SK-N-SH (cell line): ENCODE measurements around the gene MATN4. TPM values are rescaled to one million over a fixed set of nuclear protein-coding genes. Genes with fewer than 3 reads are reported as not detected.
A peak's percentile ranks its signal among the peaks of the same experiment; 100 is the strongest.

Source experiments
- CTCF ChIA-PET: fragments of 300-600, 350-600 bp; formaldehyde crosslinking; extraction: SDS; loops from one replicate; lab custom pipeline; 2021; lab: Yijun Ruan, JAX
- POLR2A ChIA-PET: fragments of 350-600 bp; sonication (Branson Sonifier 250); formaldehyde crosslinking; extraction: SDS; loops from one replicate; lab custom pipeline; 2020; ENCODE audit warnings: antibody characterized with exemption, inconsistent platforms; lab: Yijun Ruan, JAX
- DNase-seq: peaks from one replicate; pipeline ENCODE4 v3.0.0; 2012
- H2AFZ ChIP-seq: fragments of 200-600 bp; sonication (generic); 2 replicates; pipeline ENCODE4 v1.8.1; 2016; ENCODE audit warnings: antibody characterized with exemption, mild to moderate bottlenecking, low read depth
- H3F3A ChIP-seq: fragments of 200-600 bp; sonication (generic); replicated peaks from 2 replicates; pipeline ENCODE3; 2016; ENCODE audit warnings: antibody characterized with exemption, mild to moderate bottlenecking; ENCODE audit not compliant: insufficient read depth
- H3K27ac ChIP-seq, 2 experiments: fragments of 200-500 bp in 1 of 2; fragments of 200-600 bp in 1 of 2; sonication (Bioruptor generic) in 1 of 2; sonication (generic), shearing (Covaris generic) in 1 of 2; 2 replicates each; pipeline versions ENCODE4 v1.5.1 to v1.6.1; 2014 to 2016; ENCODE audit warnings: low read depth in 2 of 2, inconsistent platforms in 1 of 2, low read length in 1 of 2, mild to moderate bottlenecking in 1 of 2, mixed read lengths in 1 of 2
- H3K27me3 ChIP-seq: fragments of 200-600 bp; sonication (generic), shearing (Covaris generic); 2 replicates; pipeline ENCODE4 v1.6.1; 2016; ENCODE audit warnings: mixed run types; ENCODE audit not compliant: insufficient read depth
- H3K36me3 ChIP-seq, 2 experiments: fragments of 200-500 bp in 1 of 2; fragments of 200-600 bp in 1 of 2; sonication (Bioruptor generic) in 1 of 2; sonication (generic) in 1 of 2; replicated peaks in 1 of 2; 2 replicates each; pipeline versions ENCODE3 to v1.5.1; 2014 to 2016; ENCODE audit warnings: low read length in 1 of 2, mild to moderate bottlenecking in 1 of 2; ENCODE audit not compliant: insufficient read depth in 2 of 2, control insufficient read depth in 1 of 2
- H3K4me1 ChIP-seq, 2 experiments: fragments of 200-500 bp in 1 of 2; fragments of 200-600 bp in 1 of 2; sonication (Bioruptor generic) in 1 of 2; sonication (generic), shearing (Covaris generic) in 1 of 2; 2 replicates each; pipeline versions ENCODE4 v1.5.1 to v1.6.1; 2014 to 2016; ENCODE audit warnings: low read depth in 1 of 2, low read length in 1 of 2, mixed run types in 1 of 2; ENCODE audit not compliant: insufficient read depth in 2 of 2, control insufficient read depth in 1 of 2
- H3K4me2 ChIP-seq: fragments of 200-600 bp; sonication (generic), shearing (Covaris generic); 2 replicates; pipeline ENCODE4 v1.6.1; 2017; ENCODE audit warnings: mixed run types
- H3K4me3 ChIP-seq, 2 experiments: fragments of 200-500 bp in 1 of 2; fragments of 200-600 bp in 1 of 2; sonication (Bioruptor generic) in 1 of 2; sonication (generic), shearing (Covaris generic) in 1 of 2; 2 replicates each; pipeline versions ENCODE4 v1.5.1 to v1.8.1; 2014 to 2016; ENCODE audit warnings: low read depth in 2 of 2, inconsistent platforms in 1 of 2, low read length in 1 of 2, mild to moderate bottlenecking in 1 of 2, mixed read lengths in 1 of 2, moderate library complexity in 1 of 2
- H3K79me2 ChIP-seq: fragments of 200-600 bp; sonication (generic); 2 replicates; pipeline ENCODE4 v1.8.1; 2017; ENCODE audit warnings: mild to moderate bottlenecking; ENCODE audit not compliant: insufficient read depth
- H3K9ac ChIP-seq: fragments of 200-600 bp; sonication (generic); 2 replicates; pipeline ENCODE4 v1.6.1; 2017; ENCODE audit warnings: mixed run types
- H3K9me2 ChIP-seq: fragments of 200-600 bp; sonication (generic); 2 replicates; pipeline ENCODE4 v1.6.1; 2017; ENCODE audit warnings: mixed run types
- H3K9me3 ChIP-seq: fragments of 200-600 bp; sonication (generic); 2 replicates; pipeline ENCODE4 v1.6.1; 2017; ENCODE audit warnings: mixed run types, mild to moderate bottlenecking, moderate library complexity
- H4K20me1 ChIP-seq: fragments of 200-600 bp; sonication (generic); 2 replicates; pipeline ENCODE4 v1.6.1; 2017; ENCODE audit warnings: mild to moderate bottlenecking, mixed run types; ENCODE audit not compliant: insufficient read depth
- CHD2 ChIP-seq: fragments of 150-350 bp; IDR thresholded peaks from 2 replicates; pipeline ENCODE4 v1.6.1; 2018; ENCODE audit warnings: low read length; ENCODE audit not compliant: partially characterized antibody
- CTCF ChIP-seq: fragments of 200-600 bp; sonication (generic); IDR thresholded peaks from 2 replicates; pipeline ENCODE4 v1.6.1; 2017; ENCODE audit warnings: antibody characterized with exemption, mild to moderate bottlenecking, moderate library complexity
- ELF1 ChIP-seq: IDR thresholded peaks from 2 replicates; pipeline ENCODE4 v1.4.0; 2012
- EP300 ChIP-seq, 2 experiments: IDR thresholded peaks; 2 replicates each; pipeline versions ENCODE4 v1.4.0 to v1.6.1; 2012; ENCODE audit warnings: borderline replicate concordance in 1 of 2, low read depth in 1 of 2, low read length in 1 of 2
- EZH2phosphoT487 ChIP-seq: fragments of 200-600 bp; sonication (generic); IDR thresholded peaks from 2 replicates; pipeline ENCODE4 v1.6.1; 2017; ENCODE audit warnings: low read depth, mixed run types, mild to moderate bottlenecking, antibody characterized with exemption, moderate library complexity, borderline replicate concordance
- FOXJ3 ChIP-seq: sonication (generic); formaldehyde crosslinking; IDR thresholded peaks from 2 replicates; pipeline ENCODE4 v1.5.1; 2020; ENCODE audit warnings: mild to moderate bottlenecking, missing genetic modification reagents
- GATA2 ChIP-seq: sonication (generic); formaldehyde crosslinking; IDR thresholded peaks from 2 replicates; pipeline ENCODE4 v1.5.0; 2020; ENCODE audit warnings: mild to moderate bottlenecking, missing genetic modification reagents
- IRF3 ChIP-seq: fragments of 150-350 bp; IDR thresholded peaks from 2 replicates; pipeline ENCODE4 v1.6.1; 2016; ENCODE audit warnings: mild to moderate bottlenecking, low read depth, low read length
- JUND ChIP-seq: IDR thresholded peaks from 2 replicates; pipeline ENCODE4 v1.4.0; 2012
- MAX ChIP-seq: IDR thresholded peaks from 2 replicates; pipeline ENCODE4 v1.4.0; 2012; ENCODE audit warnings: low read depth
- MEF2A ChIP-seq: IDR thresholded peaks from 2 replicates; pipeline ENCODE4 v1.4.0; 2012; ENCODE audit warnings: low read depth, borderline replicate concordance
- NRF1 ChIP-seq: IDR thresholded peaks from 2 replicates; pipeline ENCODE4 v1.6.1; 2012; ENCODE audit warnings: low read depth, mild to moderate bottlenecking, low read length
- PBX3 ChIP-seq: IDR thresholded peaks from 2 replicates; pipeline ENCODE4; 2012
- POLR2AphosphoS5 ChIP-seq: IDR thresholded peaks from 2 replicates; pipeline ENCODE4 v1.6.1; 2012; ENCODE audit warnings: low read depth, low read length
- RAD21 ChIP-seq: IDR thresholded peaks from 2 replicates; pipeline ENCODE4 v1.6.1; 2012; ENCODE audit warnings: mild to moderate bottlenecking, low read length
- RCOR1 ChIP-seq: fragments of 150-350 bp; IDR thresholded peaks from 2 replicates; pipeline ENCODE4 v1.6.1; 2017; ENCODE audit warnings: antibody characterized with exemption, low read length
- REST ChIP-seq: IDR thresholded peaks from 2 replicates; pipeline ENCODE4 v1.6.1; 2012; ENCODE audit warnings: mild to moderate bottlenecking, low read depth, low read length, moderate library complexity
- SIN3A ChIP-seq: IDR thresholded peaks from 2 replicates; pipeline ENCODE4 v1.6.1; 2012; ENCODE audit warnings: low read depth, mild to moderate bottlenecking, low read length, moderate library complexity, borderline replicate concordance
- SMC3 ChIP-seq: IDR thresholded peaks from 2 replicates; pipeline ENCODE4 v1.6.1; 2012; ENCODE audit warnings: low read depth, low read length, improper control_type of control experiment
- TAF1 ChIP-seq: IDR thresholded peaks from 2 replicates; pipeline ENCODE4 v1.6.1; 2012; ENCODE audit warnings: low read depth, mild to moderate bottlenecking, low read length, moderate library complexity, borderline replicate concordance
- TCF12 ChIP-seq: IDR thresholded peaks from 2 replicates; pipeline ENCODE4 v1.4.0; 2012
- USF2 ChIP-seq: fragments of 150-350 bp; IDR thresholded peaks from 2 replicates; pipeline ENCODE4 v1.6.1; 2017; ENCODE audit warnings: antibody characterized with exemption, low read length, low read depth, borderline replicate concordance
- whole genome bisulfite sequencing: methylation state at CpG from one replicate; pipeline ENCODE4 v1.1.6; 2017; ENCODE audit warnings: low lambda C conversion rate; 5-methylcytosine and 5-hydroxymethylcytosine counted together
- polyA plus RNA-seq, 3 experiments: library from polyadenylated mRNA; depleted of rRNA; stranded (reverse); fragments of >200 nt; gene quantifications; 2 replicates each; pipeline ENCODE4 v1.2.3, GENCODE V29; 2012

MATN4 gene
- polyA plus RNA-seq, 1 of the 3 experiments (the other 2 are of a cell fraction) = 0.16 TPM

- H4K20me1 ChIP-seq = no peaks in the 10 kb centered on the region
- no peak overlapping the region for H3K4me3 ChIP-seq
- no peak overlapping the region for H3K4me2 ChIP-seq
- no peak overlapping the region for H3K9ac ChIP-seq
- H3K9me3 ChIP-seq = no peaks in the 10 kb centered on the region
- peaks cover 7 to 16% of the 10 kb centered on the region in 2 experiments for H3K36me3 ChIP-seq
- no peaks in the 10 kb centered on the region for H3K9me2 ChIP-seq
- H2AFZ ChIP-seq = no peak overlapping the region
- H3F3A ChIP-seq = peaks cover 4% of the 10 kb centered on the region
- no peak for DNase-seq
- peaks cover 0 to 8% of the 10 kb centered on the region in 2 experiments; a peak in 1 of 4 replicates for H3K4me1 ChIP-seq
- no peaks in the 10 kb centered on the region for H3K27me3 ChIP-seq
- ChIA-PET CTCF (interaction anchor here (0.6 to 9.8 kb wide), 9 partner anchors 21 to 449 kb away, joined by 3 to 122 read pairs (median 54); partner anchors contain the start of gene SYS1), POLR2A (interaction anchor here (0.9 kb wide), 1 partner anchor 114 kb away, joined by 3 read pairs; no protein-coding TSS in a partner anchor)
- no peaks in the 10 kb centered on the region for H3K79me2 ChIP-seq
- H3K27ac ChIP-seq = no peak overlapping the region
- WGBS = 95% methylated on average over 6 of the region's 7 CpGs
- TF ChIP-seq GATA2 (CRISPR knock-in tag) (no peak), EP300 (IDR thresholded peaks at IDR 0.05; ENCODE audit: borderline replicate concordance in 1 of 2, low read depth in 1 of 2, low read length in 1 of 2) (no peak), REST (no peak), SMC3 (peak; percentile 34; the same call in 1 of the 2 replicates), CTCF (peak; percentile 31; the same call in 1 of the 2 replicates), CHD2 (no peak), RAD21 (peak; percentile 65), PBX3 (peak; percentile 64), TCF12 (no peak), TAF1 (no peak), FOXJ3 (CRISPR knock-in tag) (no peak), ELF1 (no peak), USF2 (no peak), RCOR1 (no peak), POLR2AphosphoS5 (no peak), MAX (no peak), IRF3 (no peak), MEF2A (no peak), EZH2phosphoT487 (no peak), SIN3A (no peak), JUND (no peak), NRF1 (no peak)
These were observed 14.9 kb upstream of the MATN4 start for GRCh38 chr20:45322952-45323383.
